Hepatocyte (in vitro differentiated cells): ENCODE measurements around the gene DPT. TPM values are rescaled to one million over a fixed set of nuclear protein-coding genes. Genes with fewer than 3 reads are reported as not detected.

Experiments used
- DNase-seq: peaks from one replicate; pipeline ENCODE4 v3.0.0-alpha.2; 2016; ENCODE audit warnings: low spot score
- H2AFZ ChIP-seq: fragments of 200-600 bp; sonication (generic); 2 replicates; pipeline ENCODE4 v1.6.0; 2016; ENCODE audit warnings: antibody characterized with exemption, mild to moderate bottlenecking
- H3K27ac ChIP-seq: fragments of 200-600 bp; sonication (generic); 2 replicates; pipeline ENCODE4 v1.5.1; 2016; ENCODE audit warnings: mild to moderate bottlenecking
- H3K27me3 ChIP-seq: fragments of 200-600 bp; sonication (generic); 2 replicates; pipeline ENCODE4 v1.6.1; 2016
- H3K36me3 ChIP-seq: fragments of 200-600 bp; sonication (generic); replicated peaks from 2 replicates; pipeline ENCODE4 v1.5.1; 2016; ENCODE audit warnings: low read depth; ENCODE audit not compliant: insufficient read depth
- H3K4me1 ChIP-seq: fragments of 200-600 bp; sonication (generic); 2 replicates; pipeline ENCODE4 v1.5.1; 2016; ENCODE audit warnings: mild to moderate bottlenecking, moderate library complexity; ENCODE audit not compliant: insufficient read depth
- H3K4me2 ChIP-seq: fragments of 200-600 bp; sonication (generic); 2 replicates; pipeline ENCODE4 v1.6.0; 2016
- H3K4me3 ChIP-seq: fragments of 200-600 bp; sonication (generic); 2 replicates; pipeline ENCODE4 v1.5.1; 2016; ENCODE audit warnings: mild to moderate bottlenecking
- H3K79me2 ChIP-seq: fragments of 200-600 bp; sonication (generic); 2 replicates; pipeline ENCODE4 v1.6.0; 2017; ENCODE audit warnings: mild to moderate bottlenecking
- H3K9me2 ChIP-seq: fragments of 200-600 bp; sonication (generic); replicated peaks from 2 replicates; pipeline ENCODE4 v1.6.0; 2017; ENCODE audit warnings: mild to moderate bottlenecking; ENCODE audit not compliant: insufficient read depth
- H3K9me3 ChIP-seq: fragments of 200-600 bp; sonication (generic); 2 replicates; pipeline ENCODE4 v1.5.1; 2016; ENCODE audit warnings: low read depth, mild to moderate bottlenecking
- H4K20me1 ChIP-seq: fragments of 200-600 bp; sonication (generic); 2 replicates; pipeline ENCODE4 v1.6.0; 2016; ENCODE audit warnings: mild to moderate bottlenecking; ENCODE audit not compliant: insufficient read depth, poor library complexity, severe bottlenecking
- EZH2 ChIP-seq: fragments of 200-600 bp; sonication (generic); IDR thresholded peaks from 2 replicates; pipeline ENCODE4 v1.6.1; 2016; ENCODE audit warnings: antibody characterized with exemption, mild to moderate bottlenecking, borderline replicate concordance
- EZH2phosphoT487 ChIP-seq: fragments of 200-600 bp; sonication (generic); IDR thresholded peaks from one replicate; pipeline ENCODE4 v1.6.1; 2018; ENCODE audit warnings: antibody characterized with exemption, mild to moderate bottlenecking, low read depth, moderate library complexity; ENCODE audit not compliant: unreplicated experiment, severe bottlenecking
- WGBS: methylation state at CpG from one replicate; pipeline ENCODE4 v1.1.6; 2016; ENCODE audit warnings: low lambda C conversion rate; ENCODE audit errors: missing lambda C conversion rate; 5-methylcytosine and 5-hydroxymethylcytosine counted together
- polyA plus RNA-seq: library from polyadenylated mRNA; unstranded; fragments of >200 nt; fragmentation: Nextera tagmentation; extraction: Ambion mirVana; gene quantifications from 2 replicates; pipeline ENCODE4 v1.2.1, GENCODE V29; 2016
- total RNA-seq: library from RNA; depleted of rRNA; stranded (reverse); fragments of >200 nt; gene quantifications from 2 replicates; pipeline ENCODE4 v1.2.3, GENCODE V29; 2014
- TF ChIP-seq, protein P1 (sequence below): fragments of 200-600 bp; sonication (generic); IDR thresholded peaks from 2 replicates; pipeline ENCODE4 v1.5.1; 2016; ENCODE audit warnings: antibody characterized with exemption, mild to moderate bottlenecking; ENCODE audit not compliant: poor library complexity

The DPT gene
- total and polyA plus RNA-seq, 2 experiments from 2014 or later = 8.2 to 12.5 TPM

DNA sequence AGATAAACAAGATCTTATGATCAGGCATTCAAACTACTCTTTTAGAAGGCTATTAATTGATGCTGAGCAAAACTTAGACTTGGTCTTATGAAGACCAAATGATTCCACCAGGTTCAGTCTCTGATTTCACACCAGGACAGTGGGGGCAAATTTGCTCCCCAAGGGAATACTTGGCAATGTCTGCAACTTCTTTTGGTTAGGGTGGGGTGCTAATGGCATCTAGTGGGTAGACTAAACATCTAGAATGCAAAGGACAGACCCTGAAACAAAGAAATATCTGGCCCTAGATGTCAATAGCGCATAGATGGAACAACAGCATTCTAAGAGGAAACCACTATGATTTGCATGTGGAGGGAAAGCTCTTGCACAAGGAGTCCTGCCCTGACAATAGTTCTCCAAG, 30.6 kb downstream of the DPT start:
- 97% methylated on average over 1 of the region's 1 CpG for WGBS
- TF ChIP-seq, protein P1, sequence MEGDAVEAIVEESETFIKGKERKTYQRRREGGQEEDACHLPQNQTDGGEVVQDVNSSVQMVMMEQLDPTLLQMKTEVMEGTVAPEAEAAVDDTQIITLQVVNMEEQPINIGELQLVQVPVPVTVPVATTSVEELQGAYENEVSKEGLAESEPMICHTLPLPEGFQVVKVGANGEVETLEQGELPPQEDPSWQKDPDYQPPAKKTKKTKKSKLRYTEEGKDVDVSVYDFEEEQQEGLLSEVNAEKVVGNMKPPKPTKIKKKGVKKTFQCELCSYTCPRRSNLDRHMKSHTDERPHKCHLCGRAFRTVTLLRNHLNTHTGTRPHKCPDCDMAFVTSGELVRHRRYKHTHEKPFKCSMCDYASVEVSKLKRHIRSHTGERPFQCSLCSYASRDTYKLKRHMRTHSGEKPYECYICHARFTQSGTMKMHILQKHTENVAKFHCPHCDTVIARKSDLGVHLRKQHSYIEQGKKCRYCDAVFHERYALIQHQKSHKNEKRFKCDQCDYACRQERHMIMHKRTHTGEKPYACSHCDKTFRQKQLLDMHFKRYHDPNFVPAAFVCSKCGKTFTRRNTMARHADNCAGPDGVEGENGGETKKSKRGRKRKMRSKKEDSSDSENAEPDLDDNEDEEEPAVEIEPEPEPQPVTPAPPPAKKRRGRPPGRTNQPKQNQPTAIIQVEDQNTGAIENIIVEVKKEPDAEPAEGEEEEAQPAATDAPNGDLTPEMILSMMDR = no peak
- TF ChIP-seq EZH2phosphoT487 (no peak), EZH2 (no peak)
- Histone ChIP-seq H3K4me1 (peaks cover 34% of the 10 kb centered on the region), H3K27me3 (no peaks in the 10 kb centered on the region), H3K4me2 (no peak overlapping the region), H3K27ac (no peak overlapping the region), H3K36me3 (no peaks in the 10 kb centered on the region), H2AFZ (no peak overlapping the region), H3K4me3 (no peak overlapping the region), H3K9me3 (no peaks in the 10 kb centered on the region), H3K79me2 (no peaks in the 10 kb centered on the region), H4K20me1 (no peaks in the 10 kb centered on the region), H3K9me2 (no peaks in the 10 kb centered on the region)
- DNase-seq = no peak

DNA sequence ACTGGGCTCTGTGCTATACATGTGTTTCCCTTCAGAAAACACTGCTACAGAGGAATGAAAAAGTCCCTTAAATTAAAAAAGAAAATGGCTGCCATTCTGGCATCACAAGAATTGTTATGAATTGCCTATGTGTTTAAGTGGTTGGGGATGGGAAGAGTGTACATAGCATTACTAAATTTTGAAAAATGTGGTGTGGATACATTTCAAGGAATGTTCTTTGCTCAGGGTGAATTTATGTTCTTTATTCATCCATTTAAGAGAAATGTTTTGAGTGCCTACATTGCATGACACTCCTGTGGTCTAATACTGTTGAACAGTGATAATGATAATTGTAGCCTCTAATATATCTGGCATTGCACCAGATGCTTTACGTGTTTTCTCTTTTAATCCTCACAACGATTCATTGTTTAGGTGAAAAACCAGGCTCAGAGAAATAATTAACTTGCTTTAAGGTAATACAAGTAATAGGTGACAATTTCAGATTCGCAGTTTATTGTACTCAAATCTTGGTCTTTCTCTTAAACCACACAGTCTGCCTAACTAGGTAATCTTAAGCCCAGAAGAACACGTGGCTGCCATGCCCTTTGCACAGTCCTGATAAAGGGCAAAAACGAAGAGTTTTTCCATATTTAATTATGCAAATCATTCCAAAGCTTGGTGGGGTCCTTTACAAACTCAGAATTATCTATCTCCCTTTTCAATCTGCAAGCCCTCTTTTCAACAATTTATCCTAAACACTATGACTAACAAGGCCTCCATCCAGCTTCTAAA, 31.5 kb downstream of the DPT start:
- Histone ChIP-seq H3K9me2 (no peaks in the 10 kb centered on the region), H3K79me2 (no peaks in the 10 kb centered on the region), H3K36me3 (no peaks in the 10 kb centered on the region), H2AFZ (no peak overlapping the region), H3K4me3 (no peak overlapping the region), H3K4me1 (peaks cover 43% of the 10 kb centered on the region), H3K4me2 (no peak overlapping the region), H3K27me3 (no peaks in the 10 kb centered on the region), H4K20me1 (no peaks in the 10 kb centered on the region), H3K9me3 (no peaks in the 10 kb centered on the region), H3K27ac (peak overlapping the region; percentile 95)
- WGBS = 72% methylated on average over 5 of the region's 5 CpGs
- no peak for DNase-seq
- TF ChIP-seq EZH2phosphoT487 = no peak

DNA sequence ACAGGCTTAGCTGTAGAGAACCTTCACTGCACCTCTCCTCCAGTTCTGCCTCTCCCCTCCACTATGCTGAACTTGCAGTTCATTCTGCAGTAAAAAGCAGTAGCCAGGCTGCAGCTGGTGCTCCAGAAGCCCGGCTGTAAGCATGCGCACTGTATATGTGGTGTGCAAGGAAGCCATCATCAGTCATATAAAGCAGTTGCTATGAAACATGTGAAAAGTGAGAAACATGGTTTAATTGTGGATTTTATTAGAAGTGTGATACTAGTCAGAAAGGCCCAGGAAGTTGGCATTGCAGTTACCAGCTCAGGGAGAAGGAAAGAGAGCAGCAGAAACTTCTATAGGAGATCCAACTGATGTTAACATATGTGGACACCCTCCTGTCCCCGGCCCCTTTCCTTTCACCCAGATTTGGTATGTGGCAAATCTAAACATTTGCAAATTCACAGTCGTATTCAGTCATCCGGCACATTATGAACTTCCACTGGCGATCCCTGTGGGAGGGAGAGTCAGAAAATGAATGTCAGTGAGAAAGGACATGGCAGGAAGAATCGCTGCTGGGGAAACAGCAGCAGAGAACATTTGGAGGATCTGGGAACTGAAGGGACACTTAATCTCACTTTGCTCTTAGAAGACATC, 32.8 kb downstream of the DPT start:
- Histone ChIP-seq H3K4me1 (peaks cover 43% of the 10 kb centered on the region), H3K79me2 (no peaks in the 10 kb centered on the region), H4K20me1 (no peaks in the 10 kb centered on the region), H3K9me2 (no peaks in the 10 kb centered on the region), H3K27ac (peak overlapping the region; percentile 95), H3K9me3 (no peaks in the 10 kb centered on the region), H3K4me2 (no peak overlapping the region), H3K36me3 (no peaks in the 10 kb centered on the region), H3K27me3 (no peaks in the 10 kb centered on the region), H2AFZ (no peak overlapping the region), H3K4me3 (no peak overlapping the region)
- 66% methylated on average over 7 of the region's 7 CpGs for WGBS
- peak; percentile 32 for DNase-seq
- TF ChIP-seq, protein P1 = no peak
- TF ChIP-seq EZH2phosphoT487 = no peak
- no peak for TF ChIP-seq EZH2

DNA sequence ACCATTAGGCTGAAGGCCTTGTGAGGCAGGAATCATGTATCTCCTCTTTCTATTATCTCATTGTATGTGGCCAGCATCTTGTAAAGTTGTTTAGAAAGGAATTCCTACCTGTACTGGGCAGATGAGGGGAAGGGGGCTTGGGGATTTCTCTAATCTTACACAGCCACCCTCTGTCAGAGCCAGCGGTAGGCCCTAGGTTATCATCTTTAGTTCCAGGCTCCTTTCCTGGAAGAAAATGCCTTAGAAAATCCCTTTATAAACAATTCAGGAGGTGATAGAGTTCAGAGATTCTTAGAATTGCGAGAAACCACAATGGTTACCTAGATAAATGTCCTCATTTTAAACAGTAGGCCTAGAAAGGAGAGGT, 35.2 kb downstream of the DPT start:
- Histone ChIP-seq H3K27ac (peak overlapping the region; percentile 95), H2AFZ (peak overlapping the region; percentile 37), H4K20me1 (no peaks in the 10 kb centered on the region), H3K36me3 (no peaks in the 10 kb centered on the region), H3K27me3 (no peaks in the 10 kb centered on the region), H3K4me2 (no peak overlapping the region), H3K9me2 (no peaks in the 10 kb centered on the region), H3K4me3 (no peak overlapping the region), H3K9me3 (no peaks in the 10 kb centered on the region), H3K4me1 (peaks cover 62% of the 10 kb centered on the region), H3K79me2 (no peaks in the 10 kb centered on the region)
- TF ChIP-seq EZH2 = no peak
- TF ChIP-seq, protein P1 = no peak
- TF ChIP-seq EZH2phosphoT487 = no peak
- DNase-seq = no peak
- WGBS = 41% methylated on average over 2 of the region's 2 CpGs
